Measurements from ENCODE around the gene FBLIM1.

Gene FBLIM1

DNA sequence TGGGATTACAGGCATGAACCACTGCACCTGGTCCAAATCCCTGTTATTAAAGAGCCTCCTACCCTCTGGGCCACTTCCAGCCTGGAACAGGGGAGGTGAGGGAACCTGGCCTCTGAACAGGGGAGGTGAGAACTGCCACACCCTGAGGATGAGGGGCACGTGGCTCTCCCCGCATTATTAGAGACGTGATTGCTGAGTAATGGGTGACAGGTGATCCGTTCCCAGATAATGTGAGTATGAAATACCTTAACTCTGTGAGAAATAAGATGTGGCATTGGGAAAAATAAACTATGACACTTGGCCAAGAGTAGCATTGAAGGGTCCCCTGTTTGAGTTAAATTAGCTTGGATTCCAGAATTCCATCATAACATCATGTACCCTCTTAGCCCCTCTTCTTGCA is 36.2 kb upstream of the FBLIM1 start:
- TF ChIP-seq SPI1 (IDR thresholded peaks at IDR 0.05; ENCODE audit: low read depth, low read length) (no peak), POLR2A (IDR thresholded peaks at IDR 0.05; ENCODE audit: low read depth, low read length) (no peak), POLR2AphosphoS5 (IDR thresholded peaks at IDR 0.05; ENCODE audit: low read depth, low read length) (no peak), PAX5 (IDR thresholded peaks at IDR 0.05; ENCODE audit: insufficient read depth, low read length, severe bottlenecking) (no peak), POU2F2 (IDR thresholded peaks at IDR 0.05; ENCODE audit: low read depth, low read length) (no peak), TAF1 (IDR thresholded peaks at IDR 0.05; ENCODE audit: low read depth, low read length) (no peak)
- DNase-seq (ENCODE audit: insufficient read length, low spot score) (no peak), FAIRE-seq (no peak)

DNA sequence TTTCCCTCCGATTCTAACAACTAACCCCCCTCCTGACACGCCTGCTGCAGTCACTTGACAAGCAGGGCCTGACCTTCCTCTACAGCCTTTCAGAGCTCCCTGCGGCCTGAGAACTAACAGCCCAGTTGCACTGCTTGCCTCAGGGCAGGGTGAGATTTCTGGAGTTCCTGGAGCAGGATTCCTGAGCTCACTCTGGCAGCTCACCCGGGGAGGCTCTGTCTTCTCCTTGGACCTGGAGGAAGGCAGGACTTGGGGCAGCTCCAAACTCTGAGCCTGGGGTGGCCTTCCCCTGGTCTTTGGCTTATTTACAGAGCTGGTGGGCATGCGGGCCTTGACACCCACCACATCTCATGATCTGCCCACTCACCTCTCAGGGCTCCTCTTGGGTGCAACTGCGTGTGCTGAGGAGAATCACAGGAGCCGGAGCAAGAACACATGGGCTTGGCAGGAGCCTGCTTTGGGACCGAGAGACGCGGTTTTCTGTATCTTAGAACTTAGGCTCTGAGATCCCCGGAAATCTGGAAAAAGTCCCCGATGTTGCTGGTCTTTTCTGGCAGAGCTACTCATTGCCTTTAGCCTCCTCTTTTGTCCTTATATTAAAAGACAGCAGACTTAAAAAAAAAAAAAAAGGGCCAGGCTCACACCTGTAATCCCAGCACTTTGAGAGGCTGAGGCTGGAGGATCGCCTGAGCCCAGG is 35.6 kb upstream of the FBLIM1 start:
- no peak for DNase-seq (ENCODE audit: insufficient read length, low spot score)
- no peak for FAIRE-seq
- TF ChIP-seq POLR2AphosphoS5 (IDR thresholded peaks at IDR 0.05; ENCODE audit: low read depth, low read length) = no peak
- TF ChIP-seq PAX5 (IDR thresholded peaks at IDR 0.05; ENCODE audit: insufficient read depth, low read length, severe bottlenecking) = no peak
- no peak for TF ChIP-seq TAF1 (IDR thresholded peaks at IDR 0.05; ENCODE audit: low read depth, low read length)
- TF ChIP-seq SPI1 (IDR thresholded peaks at IDR 0.05; ENCODE audit: low read depth, low read length) = no peak
- no peak for TF ChIP-seq POLR2A (IDR thresholded peaks at IDR 0.05; ENCODE audit: low read depth, low read length)
- no peak for TF ChIP-seq POU2F2 (IDR thresholded peaks at IDR 0.05; ENCODE audit: low read depth, low read length)

GRCh38 chr1:15723631-15724246 is 34.9 kb upstream of the FBLIM1 start:
- TF ChIP-seq POLR2A (IDR thresholded peaks at IDR 0.05; ENCODE audit: low read depth, low read length) (no peak), TAF1 (IDR thresholded peaks at IDR 0.05; ENCODE audit: low read depth, low read length) (no peak), POLR2AphosphoS5 (IDR thresholded peaks at IDR 0.05; ENCODE audit: low read depth, low read length) (no peak), SPI1 (IDR thresholded peaks at IDR 0.05; ENCODE audit: low read depth, low read length) (no peak), PAX5 (IDR thresholded peaks at IDR 0.05; ENCODE audit: insufficient read depth, low read length, severe bottlenecking) (no peak), POU2F2 (IDR thresholded peaks at IDR 0.05; ENCODE audit: low read depth, low read length) (no peak)
- DNase-seq (ENCODE audit: insufficient read length, low spot score) (no peak), FAIRE-seq (no peak)

DNA sequence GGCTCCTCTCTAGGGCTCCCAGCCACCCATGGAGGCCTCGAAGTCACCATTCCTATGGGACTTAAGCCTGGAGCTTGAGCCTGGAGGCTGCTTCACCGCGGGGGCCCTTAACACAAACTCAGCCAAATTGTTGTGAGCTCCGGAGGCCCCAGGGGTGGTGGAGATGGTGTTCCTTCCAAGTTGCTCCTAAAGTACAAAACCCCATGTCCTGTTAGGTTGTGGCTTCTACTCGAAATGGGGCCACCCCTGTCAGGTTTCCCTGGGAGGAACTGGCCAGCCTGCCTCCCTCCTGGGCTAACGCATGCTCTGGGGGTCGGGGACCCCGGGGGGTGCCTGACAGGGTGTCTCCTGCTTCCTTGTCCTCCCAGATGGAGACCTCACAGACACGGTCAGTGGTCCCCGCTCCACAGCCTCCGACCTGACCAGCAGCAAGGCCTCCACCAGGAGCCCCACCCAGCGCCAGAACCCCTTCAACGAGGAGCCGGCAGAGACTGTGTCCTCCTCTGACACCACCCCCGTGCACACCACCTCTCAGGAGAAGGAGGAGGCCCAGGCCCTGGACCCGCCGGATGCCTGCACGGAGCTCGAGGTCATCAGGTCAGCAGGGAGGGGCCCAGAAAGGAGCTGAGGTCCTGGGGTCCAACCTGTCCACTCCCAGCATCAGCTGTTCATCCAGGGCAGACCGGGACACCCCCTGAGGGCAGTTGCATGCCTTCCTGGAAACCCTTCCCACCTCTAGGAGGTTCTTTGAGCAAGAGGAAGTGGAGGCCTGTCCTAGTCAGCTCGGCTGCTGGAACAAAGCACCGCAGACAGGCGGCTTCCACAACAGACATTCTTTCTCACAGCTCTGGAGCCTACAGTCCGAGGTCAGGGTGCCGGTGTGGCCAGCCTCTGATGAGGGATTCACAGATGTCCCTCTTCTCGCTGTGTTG is 33.4 kb upstream of the FBLIM1 start:
- no peak for FAIRE-seq

DNA sequence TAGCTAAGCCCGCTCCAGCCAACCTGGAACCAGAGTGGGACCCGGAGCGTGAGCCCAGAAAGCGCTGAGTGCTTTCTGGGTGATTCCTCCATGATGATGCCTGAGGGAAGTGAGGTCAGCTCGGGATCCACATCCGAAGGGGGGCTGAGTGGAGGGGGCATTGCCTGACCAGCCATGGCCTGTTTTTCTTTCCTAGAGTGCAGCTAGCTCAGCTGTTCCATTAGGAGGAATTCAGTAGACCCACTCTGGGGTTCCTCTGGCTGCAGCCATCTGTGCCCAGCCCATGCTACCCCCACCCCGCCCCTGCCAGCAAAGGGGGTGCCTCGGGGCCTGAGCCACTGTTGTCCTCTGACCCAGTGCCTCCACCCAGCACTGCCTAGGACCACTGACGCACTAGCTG is 32.1 kb upstream of the FBLIM1 start:
- TF ChIP-seq POLR2AphosphoS5 (IDR thresholded peaks at IDR 0.05; ENCODE audit: low read depth, low read length) = no peak
- TF ChIP-seq TAF1 (IDR thresholded peaks at IDR 0.05; ENCODE audit: low read depth, low read length) = no peak
- no peak for TF ChIP-seq PAX5 (IDR thresholded peaks at IDR 0.05; ENCODE audit: insufficient read depth, low read length, severe bottlenecking)
- TF ChIP-seq SPI1 (IDR thresholded peaks at IDR 0.05; ENCODE audit: low read depth, low read length) = no peak
- no peak for TF ChIP-seq POU2F2 (IDR thresholded peaks at IDR 0.05; ENCODE audit: low read depth, low read length)
- no peak for TF ChIP-seq POLR2A (IDR thresholded peaks at IDR 0.05; ENCODE audit: low read depth, low read length)
- no peak for DNase-seq (ENCODE audit: insufficient read length, low spot score)

More for the DNA sequence above, 33.4 kb upstream of the FBLIM1 start:
- DNase-seq (ENCODE audit: insufficient read length, low spot score) = no peak
- TF ChIP-seq TAF1 (IDR thresholded peaks at IDR 0.05; ENCODE audit: low read depth, low read length) = no peak
- no peak for TF ChIP-seq PAX5 (IDR thresholded peaks at IDR 0.05; ENCODE audit: insufficient read depth, low read length, severe bottlenecking)
- no peak for TF ChIP-seq SPI1 (IDR thresholded peaks at IDR 0.05; ENCODE audit: low read depth, low read length)
- TF ChIP-seq POLR2A (IDR thresholded peaks at IDR 0.05; ENCODE audit: low read depth, low read length) = no peak
- TF ChIP-seq POU2F2 (IDR thresholded peaks at IDR 0.05; ENCODE audit: low read depth, low read length) = no peak

DNA sequence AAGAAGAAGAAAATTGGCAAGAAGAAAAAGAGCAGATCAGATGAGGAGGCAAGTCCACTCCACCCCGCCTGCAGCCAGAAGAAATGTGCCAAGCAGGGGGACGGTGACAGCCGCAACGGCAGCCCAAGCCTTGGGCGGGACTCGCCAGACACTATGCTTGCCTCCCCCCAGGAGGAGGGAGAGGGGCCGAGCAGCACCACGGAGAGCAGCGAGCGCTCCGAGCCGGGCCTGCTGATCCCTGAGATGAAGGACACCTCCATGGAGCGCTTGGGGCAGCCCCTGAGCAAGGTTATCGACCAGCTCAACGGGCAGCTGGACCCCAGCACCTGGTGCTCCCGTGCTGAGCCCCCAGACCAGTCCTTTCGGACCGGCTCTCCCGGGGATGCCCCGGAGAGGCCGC is 31.6 kb upstream of the FBLIM1 start:
- no peak for FAIRE-seq
- TF ChIP-seq POLR2A (IDR thresholded peaks at IDR 0.05; ENCODE audit: low read depth, low read length) = no peak
- no peak for TF ChIP-seq PAX5 (IDR thresholded peaks at IDR 0.05; ENCODE audit: insufficient read depth, low read length, severe bottlenecking)
- no peak for TF ChIP-seq POLR2AphosphoS5 (IDR thresholded peaks at IDR 0.05; ENCODE audit: low read depth, low read length)
- no peak for TF ChIP-seq TAF1 (IDR thresholded peaks at IDR 0.05; ENCODE audit: low read depth, low read length)
- TF ChIP-seq POU2F2 (IDR thresholded peaks at IDR 0.05; ENCODE audit: low read depth, low read length) = no peak
- TF ChIP-seq SPI1 (IDR thresholded peaks at IDR 0.05; ENCODE audit: low read depth, low read length) = no peak
- DNase-seq (ENCODE audit: insufficient read length, low spot score) = no peak

More for the DNA sequence above, 32.1 kb upstream of the FBLIM1 start:
- FAIRE-seq = no peak

- DNase-seq (ENCODE audit: insufficient read length, low spot score) (no peak), FAIRE-seq (no peak)
- TF ChIP-seq POLR2A (IDR thresholded peaks at IDR 0.05; ENCODE audit: low read depth, low read length) (no peak), SPI1 (IDR thresholded peaks at IDR 0.05; ENCODE audit: low read depth, low read length) (no peak), POU2F2 (IDR thresholded peaks at IDR 0.05; ENCODE audit: low read depth, low read length) (no peak), PAX5 (IDR thresholded peaks at IDR 0.05; ENCODE audit: insufficient read depth, low read length, severe bottlenecking) (no peak), POLR2AphosphoS5 (IDR thresholded peaks at IDR 0.05; ENCODE audit: low read depth, low read length) (no peak), TAF1 (IDR thresholded peaks at IDR 0.05; ENCODE audit: low read depth, low read length) (no peak)
Measured at GRCh38 chr1:15727424-15727823, 31.2 kb upstream of the FBLIM1 start.

- no peak for FAIRE-seq
- no peak for DNase-seq (ENCODE audit: insufficient read length, low spot score)
- TF ChIP-seq PAX5 (IDR thresholded peaks at IDR 0.05; ENCODE audit: insufficient read depth, low read length, severe bottlenecking) (no peak), POLR2AphosphoS5 (IDR thresholded peaks at IDR 0.05; ENCODE audit: low read depth, low read length) (peak; percentile 36; the same call in 1 of the 2 replicates), POU2F2 (IDR thresholded peaks at IDR 0.05; ENCODE audit: low read depth, low read length) (no peak), SPI1 (IDR thresholded peaks at IDR 0.05; ENCODE audit: low read depth, low read length) (no peak)
Measured at GRCh38 chr1:15727866-15728534, 30.6 kb upstream of the FBLIM1 start.
